Skin of body (tissue), 3 donors: ENCODE measurements around the gene PKMYT1. TPM values are rescaled to one million over a fixed set of nuclear protein-coding genes. Genes with fewer than 3 reads are reported as not detected.
"Not testable (repeated sequence)": the region's sequence is repeated elsewhere in the genome, so short reads cannot be mapped to it uniquely, and the experiment has no call there.

Experiments used
- DNase-seq: peaks from one replicate; lab custom pipeline; 2025; lab: John Stamatoyannopoulos, UW
- small RNA-seq: library from RNA; depleted of rRNA; stranded (forward); fragments of <200 nt; gene quantifications from one replicate; pipeline ENCODE3, GENCODE V24; 2014; ENCODE audit warnings: low replicate concordance
- total RNA-seq: library from RNA; depleted of rRNA; stranded (reverse); fragments of >200 nt; gene quantifications from one replicate; pipeline ENCODE4 v1.2.3, GENCODE V29; 2014

Gene PKMYT1
- total RNA-seq, 1 donor from 2014 or later, result 3.6 TPM

GRCh38 chr16:2936436-2937011 lies 43.7 kb downstream of the PKMYT1 start:
- no peak for DNase-seq

- no peak for DNase-seq
Observed at GRCh38 chr16:2934450-2934849, 45.8 kb downstream of the PKMYT1 start.

- no peak for DNase-seq
Observed at GRCh38 chr16:2933701-2934100, 46.5 kb downstream of the PKMYT1 start.

- no peak for DNase-seq
Observed at GRCh38 chr16:2933136-2933535, 47.1 kb downstream of the PKMYT1 start.

GRCh38 chr16:2931231-2931914 lies 48.9 kb downstream of the PKMYT1 start:
- not testable (repeated sequence) for DNase-seq

- DNase-seq, result no peak
Observed at GRCh38 chr16:2930236-2930635, 50.0 kb downstream of the PKMYT1 start.

GRCh38 chr16:2929693-2930092 lies 50.6 kb downstream of the PKMYT1 start:
- no peak for DNase-seq

- DNase-seq, result no peak
Observed at GRCh38 chr16:2928796-2929195, 51.5 kb downstream of the PKMYT1 start.

GRCh38 chr16:2928151-2928550 lies 52.1 kb downstream of the PKMYT1 start:
- DNase-seq, result not testable (repeated sequence)

- peak; percentile 76 for DNase-seq
Observed at GRCh38 chr16:2927010-2927646, 53.1 kb downstream of the PKMYT1 start.

- DNase-seq, result no peak
Observed at GRCh38 chr16:2926650-2926999, 53.6 kb downstream of the PKMYT1 start.

GRCh38 chr16:2925951-2926649 lies 54.1 kb downstream of the PKMYT1 start:
- no peak for DNase-seq

- DNase-seq, result no peak
Observed at GRCh38 chr16:2924901-2925755, 55.1 kb downstream of the PKMYT1 start.

GRCh38 chr16:2923481-2923880 lies 56.8 kb downstream of the PKMYT1 start:
- DNase-seq, result no peak

Small RNAs within 50 kb of the gene (small RNA-seq; reads per million reads assigned to genes)
- gene LINC00514, result not detected

Other genes starting within 250 kb of the PKMYT1 start
- gene SRRM2, start 227.8 kb downstream of the PKMYT1 start, total RNA-seq, result 234 TPM
- 109 TPM for gene ELOB, start 203.2 kb downstream of the PKMYT1 start, total RNA-seq
- not detected for gene PRSS33, start 192.9 kb downstream of the PKMYT1 start, total RNA-seq
- not detected for gene PRSS41, start 182.0 kb downstream of the PKMYT1 start, total RNA-seq
- not detected for gene PRSS21, start 163.2 kb downstream of the PKMYT1 start, total RNA-seq
- gene ZG16B, start 150.1 kb downstream of the PKMYT1 start, total RNA-seq, result 2.6 TPM
- gene PRSS22, start 122.3 kb downstream of the PKMYT1 start, total RNA-seq, result 4.6 TPM
- 17.4 TPM for gene FLYWCH2, start 97.2 kb downstream of the PKMYT1 start, total RNA-seq
- 10.9 TPM for gene FLYWCH1, start 68.5 kb downstream of the PKMYT1 start, total RNA-seq
- 18.8 TPM for gene KREMEN2, start 16.2 kb downstream of the PKMYT1 start, total RNA-seq
- 7.0 TPM for gene PAQR4, start 11.1 kb downstream of the PKMYT1 start, total RNA-seq
- 0.39 TPM for gene CLDN9, start 32.5 kb upstream of the PKMYT1 start, total RNA-seq
- 0.59 TPM for gene CLDN6, start 37.7 kb upstream of the PKMYT1 start, total RNA-seq
- 41.0 TPM for gene TNFRSF12A, start 39.9 kb upstream of the PKMYT1 start, total RNA-seq
- gene HCFC1R1, start 43.5 kb upstream of the PKMYT1 start, total RNA-seq, result 15.4 TPM
- gene THOC6, start 43.6 kb upstream of the PKMYT1 start, total RNA-seq, result 13.7 TPM
- gene BICDL2, start 56.5 kb upstream of the PKMYT1 start, total RNA-seq, result 10.9 TPM
- 0.99 TPM for gene MMP25, start 66.1 kb upstream of the PKMYT1 start, total RNA-seq
- gene IL32, start 85.2 kb upstream of the PKMYT1 start, total RNA-seq, result 26.5 TPM
- gene ZSCAN10, start 118.8 kb upstream of the PKMYT1 start, total RNA-seq, result not detected
- 6.1 TPM for gene ZNF205, start 132.1 kb upstream of the PKMYT1 start, total RNA-seq
- gene ZNF213, start 154.6 kb upstream of the PKMYT1 start, total RNA-seq, result 4.0 TPM
- not detected for gene OR1F1, start 207.8 kb upstream of the PKMYT1 start, total RNA-seq